Sigmoid colon (tissue), 7 donors: Measurements from ENCODE around the gene OGG1. TPM values are rescaled to one million over a fixed set of nuclear protein-coding genes. Genes with fewer than 3 reads are reported as not detected.

Source experiments
- DNase-seq: peaks from one replicate; pipeline ENCODE4 v3.0.0-alpha.2; 2019
- H3K27ac ChIP-seq, 4 donors: fragments of 200-600 bp; sonication (generic); one replicate each; pipeline ENCODE4 v1.5.1; 2016 to 2019; ENCODE audit warnings: mild to moderate bottlenecking in 1 of 4
- H3K27me3 ChIP-seq, 3 donors: fragments of 200-600 bp; sonication (generic); one replicate each; pipeline ENCODE4 v1.5.1; 2019; ENCODE audit warnings: mild to moderate bottlenecking in 1 of 3
- H3K36me3 ChIP-seq, 4 donors: fragments of 200-600 bp; sonication (generic); one replicate each; pipeline ENCODE4 v1.5.1; 2016 to 2019
- H3K4me1 ChIP-seq, 4 donors: fragments of 200-600 bp; sonication (generic); one replicate each; pipeline ENCODE4 v1.5.1; 2017 to 2019
- H3K4me3 ChIP-seq, 4 donors: fragments of 200-600 bp; sonication (generic); one replicate each; pipeline ENCODE4 v1.5.1; 2017 to 2019; ENCODE audit warnings: mild to moderate bottlenecking in 2 of 4, moderate library complexity in 1 of 4
- H3K9me3 ChIP-seq, 4 donors: fragments of 200-600 bp in 3 of 4; sonication (generic) in 3 of 4; one replicate each; pipeline versions ENCODE4 v1.5.1 to v1.6.1; 2013 to 2019
- CTCF ChIP-seq, 4 experiments: fragments of 450-650 bp in 3 of 4; fragments of 200-600 bp in 1 of 4; IDR thresholded peaks; one replicate each; pipeline ENCODE4 v1.5.1; 2016 to 2019; ENCODE audit warnings: antibody characterized with exemption in 4 of 4, mild to moderate bottlenecking in 3 of 4, moderate library complexity in 2 of 4
- EP300 ChIP-seq, 4 donors: sonication (generic); formaldehyde crosslinking; IDR thresholded peaks; one replicate each; pipeline ENCODE4 v1.6.1; 2017; ENCODE audit warnings: antibody characterized with exemption in 4 of 4
- POLR2A ChIP-seq, 2 donors: fragments of 450-650 bp; IDR thresholded peaks; one replicate each; pipeline ENCODE4 v1.6.1; 2016; ENCODE audit warnings: antibody characterized with exemption in 2 of 2, mild to moderate bottlenecking in 2 of 2, moderate library complexity in 2 of 2
- POLR2AphosphoS5 ChIP-seq, 4 donors: sonication (generic); formaldehyde crosslinking; IDR thresholded peaks; one replicate each; pipeline ENCODE4 v1.6.1; 2017; ENCODE audit warnings: antibody characterized with exemption in 4 of 4
- WGBS, 2 donors: extraction: QIAGEN DNeasy Blood & Tissue Kit; methylation state at CpG; one replicate each; pipeline ENCODE4 v1.1.7; 2013; 5-methylcytosine and 5-hydroxymethylcytosine counted together
- intact Hi-C: fragments of 100-400 bp; cut with DNase I; formaldehyde crosslinking; loops from one replicate; pipeline ENCODE4 v1.15.1; 2023
- polyA plus RNA-seq, 3 donors: library from polyadenylated mRNA; stranded (reverse); fragments of 200-250 nt; gene quantifications; one replicate each; pipeline ENCODE4 v1.2.3, GENCODE V29; 2013
- total RNA-seq, 4 donors: library from RNA; depleted of rRNA; stranded (reverse); fragments of >200 nt; gene quantifications; one replicate each; pipeline ENCODE4 v1.1.0, GENCODE V29; 2016
- donor health status: healthy with polysubstance abuse.
- donor health status: Bipolar disorder and iron deficiency.
- donor health status: healthy.

OGG1 gene
- total and polyA plus RNA-seq, 7 donors, result 15.6 to 34.6 (median 23.6) TPM

- TF ChIP-seq POLR2A (IDR thresholded peaks at IDR 0.05), result no peak
- no peak for TF ChIP-seq EP300 (IDR thresholded peaks at IDR 0.05)
- no peak for TF ChIP-seq POLR2AphosphoS5 (IDR thresholded peaks at IDR 0.05)
- no peak for TF ChIP-seq CTCF (IDR thresholded peaks at IDR 0.05)
- WGBS, 2 donors, result 17 to 40% methylated on average over 17 of the region's 17 CpGs
- intact Hi-C loops, result loop anchor here (2.0 kb wide), 1 partner anchor 18 kb away; the partner anchor contains the start of gene CAMK1
- Histone ChIP-seq H3K4me1 (peaks cover 0 to 35% (median 28%) of the 10 kb centered on the region in 4 donors), H3K27ac (peak overlapping the region; percentile 85 to 94 (median 92)), H3K27me3 (no peaks in the 10 kb centered on the region), H3K36me3 (peaks cover 25 to 72% (median 32%) of the 10 kb centered on the region in 4 donors), H3K4me3 (peak overlapping the region; percentile 57 to 71 (median 70)), H3K9me3 (no peaks in the 10 kb centered on the region)
- no peak for DNase-seq
Measured at GRCh38 chr3:9750556-9751411, 1.0 kb downstream of the OGG1 start.

GRCh38 chr3:9754678-9755077 is 4.9 kb downstream of the OGG1 start:
- intact Hi-C loops, result no loop called here
- Histone ChIP-seq H3K4me1 (peaks cover 0 to 20% (median 19%) of the 10 kb centered on the region in 4 donors), H3K27ac (peak overlapping the region in 2 of 4 donors; percentile 16 to 23), H3K36me3 (peaks cover 15 to 84% (median 41%) of the 10 kb centered on the region in 4 donors), H3K9me3 (no peaks in the 10 kb centered on the region), H3K27me3 (no peaks in the 10 kb centered on the region), H3K4me3 (no peak overlapping the region)
- no peak for DNase-seq
- TF ChIP-seq CTCF (IDR thresholded peaks at IDR 0.05) (no peak), POLR2A (IDR thresholded peaks at IDR 0.05) (no peak), POLR2AphosphoS5 (IDR thresholded peaks at IDR 0.05) (no peak)
- WGBS, 2 donors, result 79% methylated on average over 8 of the region's 8 CpGs

DNA sequence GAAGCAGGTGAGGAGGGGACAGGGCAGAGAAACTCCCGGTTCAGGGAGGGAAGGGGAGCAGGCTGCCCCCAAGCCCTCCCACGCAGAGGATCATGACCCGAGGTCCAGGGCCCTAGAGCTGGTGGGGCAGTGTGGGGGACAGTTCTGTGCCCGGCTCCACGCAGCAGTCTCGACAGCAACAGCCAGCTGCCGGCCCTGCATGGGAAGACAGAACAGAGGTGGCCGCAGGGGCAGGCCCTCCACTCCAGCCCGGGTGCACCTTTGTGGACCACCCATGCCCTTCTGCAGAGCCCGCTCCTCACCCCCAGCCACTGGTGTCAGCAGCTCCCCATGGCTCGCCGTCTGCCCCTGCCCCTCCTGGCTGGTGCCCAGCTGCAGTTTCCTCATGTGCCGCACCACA is 7.7 kb downstream of the OGG1 start:
- H3K27me3 ChIP-seq, result no peaks in the 10 kb centered on the region
- no peak for DNase-seq
- H3K4me3 ChIP-seq, result no peak overlapping the region
- H3K36me3 ChIP-seq, result peaks cover 12 to 98% (median 46%) of the 10 kb centered on the region in 4 donors
- H3K4me1 ChIP-seq, result peaks cover 0 to 6% (median 0%) of the 10 kb centered on the region in 4 donors
- TF ChIP-seq CTCF (IDR thresholded peaks at IDR 0.05), result no peak
- TF ChIP-seq EP300 (IDR thresholded peaks at IDR 0.05), result no peak
- TF ChIP-seq POLR2A (IDR thresholded peaks at IDR 0.05), result no peak
- TF ChIP-seq POLR2AphosphoS5 (IDR thresholded peaks at IDR 0.05), result no peak
- 92 to 93% methylated on average over 13 of the region's 13 CpGs for WGBS, 2 donors
- intact Hi-C loops, result no loop called here
- H3K9me3 ChIP-seq, result no peaks in the 10 kb centered on the region
- H3K27ac ChIP-seq, result no peak overlapping the region

DNA sequence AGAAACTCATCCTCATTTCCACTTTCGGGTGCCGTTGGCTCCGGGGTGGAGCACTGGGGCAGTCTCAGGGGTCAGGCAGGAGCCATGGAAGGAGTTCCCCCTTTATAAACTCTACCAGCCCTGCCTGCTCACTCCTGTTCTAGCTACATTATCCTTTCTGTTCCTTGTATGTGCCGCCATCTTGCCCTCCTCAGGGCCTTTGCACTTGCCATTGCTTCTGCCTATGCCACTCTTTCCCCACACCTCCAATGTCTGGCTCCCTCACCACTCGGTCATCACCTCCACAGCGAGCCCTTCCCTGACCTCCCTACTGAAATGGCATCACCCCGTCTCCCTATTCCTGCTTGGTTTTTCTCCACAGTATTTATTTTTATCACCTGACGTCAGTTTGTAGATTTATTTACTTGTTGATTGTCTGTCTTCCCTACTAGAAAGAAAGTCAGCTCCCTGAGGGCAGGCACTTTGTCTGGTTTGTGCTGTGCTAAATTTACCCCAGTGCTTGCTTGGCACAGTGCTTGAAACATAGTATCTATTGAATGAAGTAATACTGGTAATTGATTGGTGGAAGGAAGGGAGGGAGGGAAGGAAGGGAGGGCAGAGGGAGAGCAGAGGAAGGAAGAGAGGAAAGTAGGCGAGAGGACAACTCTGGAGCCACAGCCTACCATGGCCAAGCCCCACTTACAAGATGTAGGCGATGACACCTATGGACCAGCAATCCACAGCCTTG is 11.2 kb downstream of the OGG1 start:
- TF ChIP-seq POLR2AphosphoS5 (IDR thresholded peaks at IDR 0.05) (no peak), CTCF (IDR thresholded peaks at IDR 0.05) (no peak), POLR2A (IDR thresholded peaks at IDR 0.05) (no peak), EP300 (IDR thresholded peaks at IDR 0.05) (no peak)
- DNase-seq, result no peak
- peaks cover 4 to 86% (median 37%) of the 10 kb centered on the region in 4 donors for H3K36me3 ChIP-seq
- H3K9me3 ChIP-seq, result no peaks in the 10 kb centered on the region
- 97% methylated on average over 10 of the region's 10 CpGs for WGBS, 2 donors
- H3K27ac ChIP-seq, result no peak overlapping the region
- intact Hi-C loops, result no loop called here
- no peak overlapping the region for H3K4me3 ChIP-seq
- no peaks in the 10 kb centered on the region for H3K4me1 ChIP-seq
- H3K27me3 ChIP-seq, result no peaks in the 10 kb centered on the region
